ENCODE results near the gene LCE7A.

LCE7A gene

GRCh38 chr1:152888126-152888525 is 28.3 kb downstream of the LCE7A start:
- H3K9me3 Mint-ChIP-seq: peaks cover 66% of the 10 kb centered on the region

GRCh38 chr1:152899027-152899426 is 39.2 kb downstream of the LCE7A start:
- DNase-seq: no peak
- Mint-ChIP-seq H3K4me3 (no peak overlapping the region), H3K4me1 (no peaks in the 10 kb centered on the region), H3K36me3 (ENCODE audit: low read depth) (no peaks in the 10 kb centered on the region), H3K27ac (no peak overlapping the region), H3K27me3 (ENCODE audit: low read depth, poor library complexity) (peaks cover 6% of the 10 kb centered on the region), H3K9me3 (peaks cover 55% of the 10 kb centered on the region)
- TF ChIP-seq, protein P1, sequence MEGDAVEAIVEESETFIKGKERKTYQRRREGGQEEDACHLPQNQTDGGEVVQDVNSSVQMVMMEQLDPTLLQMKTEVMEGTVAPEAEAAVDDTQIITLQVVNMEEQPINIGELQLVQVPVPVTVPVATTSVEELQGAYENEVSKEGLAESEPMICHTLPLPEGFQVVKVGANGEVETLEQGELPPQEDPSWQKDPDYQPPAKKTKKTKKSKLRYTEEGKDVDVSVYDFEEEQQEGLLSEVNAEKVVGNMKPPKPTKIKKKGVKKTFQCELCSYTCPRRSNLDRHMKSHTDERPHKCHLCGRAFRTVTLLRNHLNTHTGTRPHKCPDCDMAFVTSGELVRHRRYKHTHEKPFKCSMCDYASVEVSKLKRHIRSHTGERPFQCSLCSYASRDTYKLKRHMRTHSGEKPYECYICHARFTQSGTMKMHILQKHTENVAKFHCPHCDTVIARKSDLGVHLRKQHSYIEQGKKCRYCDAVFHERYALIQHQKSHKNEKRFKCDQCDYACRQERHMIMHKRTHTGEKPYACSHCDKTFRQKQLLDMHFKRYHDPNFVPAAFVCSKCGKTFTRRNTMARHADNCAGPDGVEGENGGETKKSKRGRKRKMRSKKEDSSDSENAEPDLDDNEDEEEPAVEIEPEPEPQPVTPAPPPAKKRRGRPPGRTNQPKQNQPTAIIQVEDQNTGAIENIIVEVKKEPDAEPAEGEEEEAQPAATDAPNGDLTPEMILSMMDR (IDR thresholded peaks at IDR 0.05): no peak

More at GRCh38 chr1:152888126-152888525, 28.3 kb downstream of the LCE7A start:
- no peak overlapping the region for H3K4me3 Mint-ChIP-seq
- no peaks in the 10 kb centered on the region for H3K36me3 Mint-ChIP-seq (ENCODE audit: low read depth)
- no peak for DNase-seq
- TF ChIP-seq, protein P1 (IDR thresholded peaks at IDR 0.05): no peak
- H3K4me1 Mint-ChIP-seq: no peaks in the 10 kb centered on the region
- peaks cover 4% of the 10 kb centered on the region for H3K27me3 Mint-ChIP-seq (ENCODE audit: low read depth, poor library complexity)
- no peak overlapping the region for H3K27ac Mint-ChIP-seq

DNA sequence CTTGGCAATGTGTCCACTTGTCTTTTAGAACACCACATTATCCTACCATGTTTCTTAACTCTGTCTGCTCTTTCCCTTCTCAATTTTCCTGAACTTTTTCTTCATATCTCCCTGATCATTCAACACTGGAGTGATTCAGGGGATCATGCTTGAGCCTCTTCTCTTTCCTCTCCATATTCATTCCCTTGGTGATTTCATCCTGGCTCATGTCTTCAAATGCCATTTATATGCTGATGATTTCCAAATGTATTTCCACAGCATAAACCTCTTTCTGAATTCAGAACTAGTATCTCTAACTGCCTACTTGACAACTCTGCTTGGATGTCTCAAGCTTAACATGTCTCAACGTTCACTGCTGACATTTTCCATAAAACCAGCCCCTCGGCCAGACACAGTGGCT is 40.1 kb downstream of the LCE7A start:
- DNase-seq: no peak
- H3K27me3 Mint-ChIP-seq (ENCODE audit: low read depth, poor library complexity): peaks cover 6% of the 10 kb centered on the region
- TF ChIP-seq, protein P1 (IDR thresholded peaks at IDR 0.05): no peak
- no peak overlapping the region for H3K27ac Mint-ChIP-seq
- H3K4me1 Mint-ChIP-seq: no peaks in the 10 kb centered on the region
- H3K4me3 Mint-ChIP-seq: no peak overlapping the region
- H3K36me3 Mint-ChIP-seq (ENCODE audit: low read depth): no peaks in the 10 kb centered on the region
- H3K9me3 Mint-ChIP-seq: peaks cover 53% of the 10 kb centered on the region

GRCh38 chr1:152901631-152902030 is 41.8 kb downstream of the LCE7A start:
- peaks cover 6% of the 10 kb centered on the region for H3K27me3 Mint-ChIP-seq (ENCODE audit: low read depth, poor library complexity)
- DNase-seq: no peak
- peaks cover 62% of the 10 kb centered on the region for H3K9me3 Mint-ChIP-seq
- H3K27ac Mint-ChIP-seq: no peak overlapping the region
- H3K36me3 Mint-ChIP-seq (ENCODE audit: low read depth): no peaks in the 10 kb centered on the region
- TF ChIP-seq, protein P1 (IDR thresholded peaks at IDR 0.05): no peak
- no peak overlapping the region for H3K4me3 Mint-ChIP-seq
- no peaks in the 10 kb centered on the region for H3K4me1 Mint-ChIP-seq

DNA sequence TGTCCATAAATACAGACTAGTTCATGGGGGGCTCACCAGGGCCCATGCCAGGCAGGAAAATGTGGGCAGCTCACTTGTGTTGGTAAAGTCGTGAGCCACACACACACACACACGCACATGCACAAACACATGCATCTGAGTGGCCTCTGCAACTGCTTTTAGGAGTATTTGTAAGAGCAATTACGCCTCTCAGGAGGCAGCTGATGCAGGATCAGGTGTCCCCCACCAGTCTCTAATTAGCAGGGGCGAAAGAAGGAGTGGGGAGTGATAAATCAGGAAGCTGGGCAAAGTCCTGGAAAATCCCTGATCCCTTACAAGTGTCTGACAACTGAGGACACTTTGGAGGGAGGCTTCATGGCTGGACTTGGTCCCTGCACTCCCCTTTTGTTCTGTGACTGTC is 42.8 kb downstream of the LCE7A start:
- TF ChIP-seq, protein P1 (IDR thresholded peaks at IDR 0.05): no peak
- Mint-ChIP-seq H3K4me3 (no peak overlapping the region), H3K27me3 (ENCODE audit: low read depth, poor library complexity) (peaks cover 9% of the 10 kb centered on the region), H3K9me3 (peaks cover 61% of the 10 kb centered on the region), H3K4me1 (no peaks in the 10 kb centered on the region), H3K36me3 (ENCODE audit: low read depth) (no peaks in the 10 kb centered on the region), H3K27ac (no peak overlapping the region)
- no peak for DNase-seq

DNA sequence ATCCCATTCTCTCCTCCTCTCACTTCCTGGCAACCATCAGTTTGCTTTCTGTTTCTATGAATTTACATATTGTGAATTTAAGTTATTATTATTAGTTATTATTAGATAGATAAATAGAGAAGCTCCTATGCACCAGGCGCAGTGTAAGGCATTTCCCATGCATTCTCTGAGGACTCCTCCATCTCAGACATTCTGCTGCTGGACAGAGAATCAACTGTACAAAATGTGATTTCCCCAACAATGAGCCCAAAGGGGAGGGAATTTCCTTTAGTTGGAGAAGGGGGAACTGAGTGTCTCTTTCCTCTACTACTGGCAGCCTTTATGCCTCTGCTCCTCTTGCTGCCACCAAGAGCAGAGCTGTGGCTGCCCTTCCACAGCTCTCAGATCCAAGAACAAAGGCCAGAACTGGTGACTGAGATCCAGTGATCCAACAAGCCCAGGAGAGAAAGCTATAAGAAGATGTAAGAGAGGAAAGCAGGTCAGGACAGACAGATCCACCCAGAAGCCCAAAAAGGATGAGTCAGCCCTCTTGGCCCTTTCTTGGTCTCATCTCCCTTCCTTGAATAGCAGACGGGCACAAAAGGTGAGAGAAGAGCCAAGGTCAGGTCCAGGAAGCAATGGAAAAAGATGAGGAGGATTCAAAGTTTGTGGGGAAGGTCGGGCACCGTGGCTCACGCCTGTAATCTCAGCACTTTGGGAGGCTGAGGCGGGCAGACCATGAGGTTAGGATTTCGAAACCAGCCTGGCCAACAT is 45.1 kb downstream of the LCE7A start:
- H3K36me3 Mint-ChIP-seq (ENCODE audit: low read depth): no peaks in the 10 kb centered on the region
- no peaks in the 10 kb centered on the region for H3K4me1 Mint-ChIP-seq
- H3K27ac Mint-ChIP-seq: no peak overlapping the region
- TF ChIP-seq, protein P1 (IDR thresholded peaks at IDR 0.05): no peak
- DNase-seq: no peak
- peaks cover 10% of the 10 kb centered on the region for H3K27me3 Mint-ChIP-seq (ENCODE audit: low read depth, poor library complexity)
- H3K4me3 Mint-ChIP-seq: no peak overlapping the region
- peaks cover 71% of the 10 kb centered on the region for H3K9me3 Mint-ChIP-seq

Data from nephron progenitor cell (in vitro differentiated cells).